Measurements from ENCODE around the gene RTN4R. TPM values are rescaled to one million over a fixed set of nuclear protein-coding genes. Genes with fewer than 3 reads are reported as not detected.
"Not testable (repeated sequence)": the region's sequence is repeated elsewhere in the genome, so short reads cannot be mapped to it uniquely, and the experiment has no call there.

RTN4R gene
- total RNA-seq, 1 donor from 2014 or later: 1.4 TPM

- no peak for DNase-seq (ENCODE audit: low spot score)
These were observed 38.0 kb upstream of the RTN4R start for GRCh38 chr22:20305894-20306645.

- not testable (repeated sequence) for DNase-seq (ENCODE audit: low spot score)
These were observed 37.2 kb upstream of the RTN4R start for GRCh38 chr22:20305230-20305893.

GRCh38 chr22:20304646-20305045, 36.5 kb upstream of the RTN4R start:
- no peak for DNase-seq (ENCODE audit: low spot score)

- not testable (repeated sequence) for DNase-seq (ENCODE audit: low spot score)
These were observed 35.1 kb upstream of the RTN4R start for GRCh38 chr22:20303229-20303534.

- peak; percentile 64 for DNase-seq (ENCODE audit: low spot score)
These were observed 34.5 kb upstream of the RTN4R start for GRCh38 chr22:20302438-20303228.

- DNase-seq (ENCODE audit: low spot score): no peak
These were observed 31.6 kb upstream of the RTN4R start for GRCh38 chr22:20299746-20300136.

- peak; percentile 88 for DNase-seq (ENCODE audit: low spot score)
These were observed 31.0 kb upstream of the RTN4R start for GRCh38 chr22:20298803-20299745.

GRCh38 chr22:20298110-20298802, 30.1 kb upstream of the RTN4R start:
- DNase-seq (ENCODE audit: low spot score): no peak

GRCh38 chr22:20297414-20298109, 29.4 kb upstream of the RTN4R start:
- DNase-seq (ENCODE audit: low spot score): no peak

GRCh38 chr22:20296598-20296997, 28.5 kb upstream of the RTN4R start:
- DNase-seq (ENCODE audit: low spot score): no peak

GRCh38 chr22:20295262-20296064, 27.3 kb upstream of the RTN4R start:
- DNase-seq (ENCODE audit: low spot score): no peak

- no peak for DNase-seq (ENCODE audit: low spot score)
These were observed 24.6 kb upstream of the RTN4R start for GRCh38 chr22:20292673-20293232.

- DNase-seq (ENCODE audit: low spot score): no peak
These were observed 24.0 kb upstream of the RTN4R start for GRCh38 chr22:20292108-20292507.

- DNase-seq (ENCODE audit: low spot score): no peak
These were observed 23.5 kb upstream of the RTN4R start for GRCh38 chr22:20291604-20292063.

GRCh38 chr22:20291249-20291586, 23.1 kb upstream of the RTN4R start:
- no peak for DNase-seq (ENCODE audit: low spot score)

- DNase-seq (ENCODE audit: low spot score): no peak
These were observed 22.6 kb upstream of the RTN4R start for GRCh38 chr22:20290578-20291248.

- DNase-seq (ENCODE audit: low spot score): no peak
These were observed 21.9 kb upstream of the RTN4R start for GRCh38 chr22:20290045-20290392.

- not testable (repeated sequence) for DNase-seq (ENCODE audit: low spot score)
These were observed 21.3 kb upstream of the RTN4R start for GRCh38 chr22:20289182-20290044.

Measured in umbilical cord (tissue), 2 donors.